PC-9 (cell line): ENCODE data around the gene LRRC32.

Experiments used
- EZH2 ChIP-seq: fragments of 200-600 bp; sonication (generic); IDR thresholded peaks from 2 replicates; pipeline ENCODE4 v1.8.0; 2017; ENCODE audit warnings: antibody characterized with exemption, low read depth
- TF ChIP-seq, protein P1 (sequence below): fragments of 200-600 bp; sonication (generic); conservative IDR thresholded peaks from 2 replicates; pipeline ENCODE4 v1.6.1; 2017; ENCODE audit warnings: mixed run types, antibody characterized with exemption, mild to moderate bottlenecking, moderate library complexity

DNA sequence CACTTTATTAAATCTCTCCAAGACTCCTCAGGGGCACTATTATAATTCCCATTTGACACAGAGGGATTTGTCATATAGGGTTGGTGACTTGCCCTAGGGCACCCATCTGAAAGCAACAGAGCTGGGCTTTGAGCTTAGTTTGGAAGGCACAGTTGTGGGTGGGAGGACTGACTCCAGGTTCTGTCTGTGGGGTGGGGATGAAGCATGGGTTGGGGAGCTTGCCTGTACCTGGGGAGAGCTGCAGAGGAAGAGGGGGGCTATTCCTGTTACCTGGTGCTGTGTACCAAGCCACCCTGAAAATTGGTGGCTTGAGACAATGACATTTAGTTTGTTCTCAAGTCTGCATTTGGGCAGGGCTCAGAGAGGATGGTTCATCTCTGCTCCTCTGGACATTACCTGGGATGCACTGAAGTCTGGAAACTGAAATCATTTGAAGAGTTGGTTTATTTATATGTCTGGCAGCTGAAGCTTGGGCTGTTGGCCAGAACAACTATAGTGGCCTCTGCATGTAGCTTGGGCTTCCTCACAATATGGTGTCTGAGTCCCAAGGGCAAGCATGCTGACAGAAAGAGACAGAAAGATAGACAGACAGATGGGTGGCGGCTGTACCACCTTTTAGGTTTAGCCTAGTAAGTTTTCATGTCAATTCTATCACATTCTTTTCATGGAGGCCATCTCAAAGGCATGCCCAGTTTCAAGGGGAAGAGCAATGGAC, 44.9 kb downstream of the LRRC32 start:
- TF ChIP-seq, protein P1, sequence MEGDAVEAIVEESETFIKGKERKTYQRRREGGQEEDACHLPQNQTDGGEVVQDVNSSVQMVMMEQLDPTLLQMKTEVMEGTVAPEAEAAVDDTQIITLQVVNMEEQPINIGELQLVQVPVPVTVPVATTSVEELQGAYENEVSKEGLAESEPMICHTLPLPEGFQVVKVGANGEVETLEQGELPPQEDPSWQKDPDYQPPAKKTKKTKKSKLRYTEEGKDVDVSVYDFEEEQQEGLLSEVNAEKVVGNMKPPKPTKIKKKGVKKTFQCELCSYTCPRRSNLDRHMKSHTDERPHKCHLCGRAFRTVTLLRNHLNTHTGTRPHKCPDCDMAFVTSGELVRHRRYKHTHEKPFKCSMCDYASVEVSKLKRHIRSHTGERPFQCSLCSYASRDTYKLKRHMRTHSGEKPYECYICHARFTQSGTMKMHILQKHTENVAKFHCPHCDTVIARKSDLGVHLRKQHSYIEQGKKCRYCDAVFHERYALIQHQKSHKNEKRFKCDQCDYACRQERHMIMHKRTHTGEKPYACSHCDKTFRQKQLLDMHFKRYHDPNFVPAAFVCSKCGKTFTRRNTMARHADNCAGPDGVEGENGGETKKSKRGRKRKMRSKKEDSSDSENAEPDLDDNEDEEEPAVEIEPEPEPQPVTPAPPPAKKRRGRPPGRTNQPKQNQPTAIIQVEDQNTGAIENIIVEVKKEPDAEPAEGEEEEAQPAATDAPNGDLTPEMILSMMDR = no peak
- TF ChIP-seq EZH2 = no peak
